HFFc6 (cell line): Measurements from ENCODE around the gene TMEM119. TPM values are rescaled to one million over a fixed set of nuclear protein-coding genes. Genes with fewer than 3 reads are reported as not detected.
"Not testable (repeated sequence)": the region's sequence is repeated elsewhere in the genome, so short reads cannot be mapped to it uniquely, and the experiment has no call there.

Source experiments
- DNase-seq: peaks from one replicate; pipeline ENCODE4 v3.0.0-alpha.2; 2018
- H3K27ac Mint-ChIP-seq: 2 replicates; pipeline ENCODE4 v1.8.0; 2020; ENCODE audit warnings: mild to moderate bottlenecking, mixed read lengths
- H3K27me3 Mint-ChIP-seq: 2 replicates; pipeline ENCODE4 v1.8.0; 2021; ENCODE audit warnings: mild to moderate bottlenecking, moderate library complexity, mixed read lengths; ENCODE audit not compliant: insufficient read depth
- H3K36me3 Mint-ChIP-seq: 2 replicates; pipeline ENCODE4 v1.8.0; 2021; ENCODE audit warnings: low read depth, mixed read lengths
- H3K4me1 Mint-ChIP-seq: 2 replicates; pipeline ENCODE4 v1.8.0; 2020; ENCODE audit warnings: low read depth, mixed read lengths
- H3K4me3 Mint-ChIP-seq: 2 replicates; pipeline ENCODE4 v1.8.0; 2020; ENCODE audit warnings: mild to moderate bottlenecking, moderate library complexity, mixed read lengths
- H3K9me3 Mint-ChIP-seq: 2 replicates; pipeline ENCODE4 v1.8.0; 2020; ENCODE audit warnings: mild to moderate bottlenecking, mixed read lengths
- CTCF ChIP-seq: fragments of 200-600 bp; sonication (generic); IDR thresholded peaks from 2 replicates; pipeline ENCODE4 v1.5.0; 2021; ENCODE audit warnings: antibody characterized with exemption, mild to moderate bottlenecking
- total RNA-seq, 6 experiments: library from RNA; stranded (reverse); fragmentation: NEBNext Ultra II Directional; extraction: Animal tissue kit (Norgen Biotek cat#: 25700); gene quantifications; 2 replicates in 1 of 6; 3 replicates in 5 of 6; pipeline ENCODE4 v1.2.3, GENCODE V29; 2021

TMEM119 gene
- total RNA-seq, 6 experiments from 2014 or later: 11.9 to 22.2 (median 19.1) TPM

DNA sequence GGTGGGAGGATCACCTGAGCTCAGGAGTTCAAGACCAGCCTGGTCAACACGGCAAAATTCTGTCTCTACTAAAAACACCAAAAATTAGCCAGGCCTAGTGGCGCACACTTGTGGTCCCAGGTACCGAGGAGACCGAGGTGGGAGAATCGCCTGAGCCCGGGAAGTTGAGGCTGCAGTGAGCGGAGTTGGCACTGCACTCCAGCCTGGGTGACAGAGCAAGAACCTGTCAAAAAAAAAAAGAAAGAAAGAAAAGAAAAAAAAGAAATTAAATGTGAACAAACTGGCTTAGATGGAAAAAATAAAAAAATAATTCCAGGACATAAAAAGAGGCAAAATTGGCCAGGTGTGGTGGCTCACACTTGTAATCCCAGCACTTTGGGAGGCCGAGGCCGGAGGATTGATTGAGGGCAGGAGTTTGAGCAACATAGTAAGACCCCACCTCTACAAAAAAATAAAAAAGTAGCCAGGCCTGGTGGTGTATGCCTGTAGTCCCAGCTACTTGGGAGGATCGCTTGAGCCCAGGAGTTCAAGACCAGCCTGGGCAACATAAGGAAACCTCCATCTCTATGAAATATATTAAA, 3.5 kb downstream of the TMEM119 start:
- no peak for TF ChIP-seq CTCF
- Mint-ChIP-seq H3K36me3 (no peaks in the 10 kb centered on the region), H3K4me1 (no peaks in the 10 kb centered on the region; the same call in 1 of the 2 replicates), H3K27me3 (peaks cover 2% of the 10 kb centered on the region; the same call in 1 of the 2 replicates), H3K9me3 (no peaks in the 10 kb centered on the region), H3K4me3 (no peak overlapping the region), H3K27ac (no peak overlapping the region)
- no peak for DNase-seq

- no peak overlapping the region for H3K4me3 Mint-ChIP-seq
- peaks cover 1% of the 10 kb centered on the region; the same call in 1 of the 2 replicates for H3K27me3 Mint-ChIP-seq
- no peak for TF ChIP-seq CTCF
- no peaks in the 10 kb centered on the region; the same call in 1 of the 2 replicates for H3K4me1 Mint-ChIP-seq
- no peaks in the 10 kb centered on the region for H3K9me3 Mint-ChIP-seq
- no peak overlapping the region for H3K27ac Mint-ChIP-seq
- no peaks in the 10 kb centered on the region for H3K36me3 Mint-ChIP-seq
- no peak for DNase-seq
Measured at GRCh38 chr12:108592033-108592909, 5.6 kb downstream of the TMEM119 start.

DNA sequence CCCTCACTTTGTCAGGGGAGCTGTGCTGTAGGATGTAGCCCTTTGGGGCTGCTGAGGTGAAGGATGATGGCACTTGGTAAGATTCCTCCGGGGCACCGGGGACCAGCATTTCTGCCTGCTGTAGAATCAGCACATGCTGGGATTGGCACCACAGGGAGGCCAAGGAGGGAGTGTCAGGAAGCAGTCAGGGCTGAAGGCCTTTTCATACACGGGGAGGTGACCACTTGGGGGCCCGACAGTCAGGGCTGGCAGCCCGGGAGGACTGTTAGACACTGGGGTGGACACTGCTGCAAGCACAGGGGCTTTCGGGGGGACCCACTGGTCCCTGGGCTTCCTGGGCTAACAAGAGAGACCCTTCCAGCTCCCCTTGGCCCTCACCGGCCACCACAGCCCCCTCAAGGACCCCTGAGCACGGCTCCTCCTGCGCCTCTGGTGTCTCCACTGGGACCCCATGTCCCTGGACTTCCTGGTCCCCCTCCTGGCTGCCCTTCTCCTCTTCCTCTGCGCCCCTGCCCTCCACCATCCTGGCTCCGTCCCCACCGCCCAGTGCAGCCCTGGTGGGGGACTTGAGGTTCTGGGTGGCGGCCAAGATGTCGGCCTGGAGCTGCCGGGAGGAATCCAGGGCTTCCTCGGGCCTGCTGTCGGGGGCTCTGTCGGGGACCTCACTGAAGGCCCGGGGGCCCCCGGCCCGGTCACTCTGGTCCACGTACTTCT, 6.5 kb downstream of the TMEM119 start:
- no peak for TF ChIP-seq CTCF
- no peak overlapping the region for H3K27ac Mint-ChIP-seq
- H3K36me3 Mint-ChIP-seq: no peaks in the 10 kb centered on the region
- DNase-seq: no peak
- H3K4me3 Mint-ChIP-seq: no peak overlapping the region
- no peaks in the 10 kb centered on the region for H3K4me1 Mint-ChIP-seq
- no peaks in the 10 kb centered on the region for H3K9me3 Mint-ChIP-seq
- peaks cover 1% of the 10 kb centered on the region; the same call in 1 of the 2 replicates for H3K27me3 Mint-ChIP-seq

DNA sequence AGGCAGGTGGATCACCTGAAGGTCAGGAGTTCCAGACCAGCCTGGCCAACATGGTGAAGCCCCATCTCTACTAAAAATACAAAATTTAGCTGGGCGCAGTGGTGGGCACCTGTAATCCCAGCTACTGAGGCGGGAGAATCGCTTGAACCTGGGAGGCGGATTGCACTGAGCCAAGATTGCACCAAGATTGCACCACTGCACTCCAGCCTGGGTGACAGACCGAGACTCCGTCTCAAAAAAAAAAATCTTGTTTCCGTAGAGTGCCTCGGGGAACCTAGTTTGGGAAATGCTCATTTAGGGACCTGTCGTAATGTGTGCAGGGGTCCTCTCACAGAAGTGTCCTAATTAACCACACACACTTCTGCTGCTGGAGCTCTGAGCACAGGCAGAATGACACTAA, 7.4 kb downstream of the TMEM119 start:
- not testable (repeated sequence) for H3K27ac Mint-ChIP-seq, H3K27me3 Mint-ChIP-seq

GRCh38 chr12:108589840-108590229, 8.0 kb downstream of the TMEM119 start:
- H3K4me1 Mint-ChIP-seq: no peaks in the 10 kb centered on the region
- peaks cover 3% of the 10 kb centered on the region; the same call in 1 of the 2 replicates for H3K27me3 Mint-ChIP-seq
- TF ChIP-seq CTCF: no peak
- H3K36me3 Mint-ChIP-seq: no peaks in the 10 kb centered on the region
- no peaks in the 10 kb centered on the region for H3K9me3 Mint-ChIP-seq
- H3K4me3 Mint-ChIP-seq: no peak overlapping the region
- DNase-seq: no peak
- no peak overlapping the region for H3K27ac Mint-ChIP-seq

More for the DNA sequence above, 7.4 kb downstream of the TMEM119 start:
- not testable (repeated sequence) for H3K36me3 Mint-ChIP-seq, H3K9me3 Mint-ChIP-seq, H3K4me1 Mint-ChIP-seq, H3K4me3 Mint-ChIP-seq, DNase-seq
